B cell (primary cell): ENCODE data around the gene LGSN. TPM values are rescaled to one million over a fixed set of nuclear protein-coding genes. Genes with fewer than 3 reads are reported as not detected.
"Not testable (repeated sequence)": the region's sequence is repeated elsewhere in the genome, so short reads cannot be mapped to it uniquely, and the experiment has no call there.

Source experiments
- ATAC-seq: fragments of 200-7000 bp; cut with Tn5 transposase; one replicate; pipeline ENCODE4 v1.10.0; 2021; ENCODE audit warnings: low read depth, mild to moderate bottlenecking, moderate number of reproducible peaks, moderate library complexity
- CTCF ChIA-PET: fragments of 350-600 bp; sonication (Branson Sonifier 250); formaldehyde crosslinking; loops from one replicate; lab custom pipeline; 2021; ENCODE audit warnings: antibody characterized with exemption, inconsistent platforms; lab: Charles Lee
- POLR2A ChIA-PET: fragments of 350-600 bp; sonication (Branson Sonifier 250); formaldehyde crosslinking; loops from one replicate; lab custom pipeline; 2021; ENCODE audit warnings: antibody characterized with exemption; lab: Charles Lee
- DNase-seq: peaks from one replicate; pipeline ENCODE4 v3.0.0; 2013
- H2AFZ ChIP-seq: 2 replicates; pipeline ENCODE4 v1.6.1; 2012; ENCODE audit warnings: mild to moderate bottlenecking, low read depth, low read length; ENCODE audit not compliant: insufficient read depth, poor library complexity, severe bottlenecking
- H3K27ac ChIP-seq, 2 donors: 1 replicate in 1 of 2; 2 replicates in 1 of 2; pipeline ENCODE4 v1.5.1; 2012 to 2013; ENCODE audit warnings: low read length in 2 of 2, mild to moderate bottlenecking in 2 of 2, moderate library complexity in 1 of 2
- H3K27me3 ChIP-seq, 4 experiments: fragments of 200-600 bp in 1 of 4; sonication (generic) in 1 of 4; replicated peaks in 1 of 4; 1 replicate in 2 of 4; 2 replicates in 2 of 4; pipeline versions ENCODE4 v1.6.1 to v1.7.0; 2013 to 2016; ENCODE audit warnings: low read length in 3 of 4, mild to moderate bottlenecking in 2 of 4, mixed read lengths in 1 of 4, moderate library complexity in 1 of 4; ENCODE audit not compliant: insufficient read depth in 4 of 4, control insufficient read depth in 3 of 4; ENCODE audit errors: control extremely low read depth in 1 of 4
- H3K36me3 ChIP-seq, 2 experiments: replicated peaks in 1 of 2; 1 replicate in 1 of 2; 2 replicates in 1 of 2; pipeline versions ENCODE4 v1.6.1 to v1.7.1; 2013; ENCODE audit warnings: low read length in 1 of 2; ENCODE audit not compliant: insufficient read depth in 2 of 2, control insufficient read depth in 1 of 2; ENCODE audit errors: control extremely low read depth in 1 of 2, extremely low read depth in 1 of 2
- H3K4me1 ChIP-seq, 2 donors: fragments of 200-600 bp in 1 of 2; sonication (generic) in 1 of 2; 1 replicate in 1 of 2; 2 replicates in 1 of 2; pipeline versions ENCODE4 v1.5.1 to v1.6.1; 2013 to 2017; ENCODE audit warnings: low read length in 2 of 2; ENCODE audit not compliant: control insufficient read depth in 2 of 2, insufficient read depth in 2 of 2
- H3K4me2 ChIP-seq: replicated peaks from 2 replicates; pipeline ENCODE3; 2012; ENCODE audit warnings: mild to moderate bottlenecking, low read depth, low read length; ENCODE audit not compliant: poor library complexity, severe bottlenecking
- H3K4me3 ChIP-seq, 5 experiments: fragments of 200-600 bp in 1 of 5; sonication (generic) in 1 of 5; 1 replicate in 3 of 5; 2 replicates in 2 of 5; pipeline versions ENCODE4 v1.5.1 to v1.7.0; 2011 to 2016; ENCODE audit warnings: low read length in 4 of 5, mild to moderate bottlenecking in 4 of 5, low read depth in 2 of 5, control low read depth in 1 of 5, moderate library complexity in 1 of 5; ENCODE audit not compliant: insufficient read depth in 1 of 5; ENCODE audit errors: control extremely low read depth in 1 of 5, extremely low read depth in 1 of 5
- H3K79me2 ChIP-seq: fragments of 200-600 bp; sonication (generic); one replicate; pipeline ENCODE4 v1.6.0; 2016; ENCODE audit warnings: low read length; ENCODE audit not compliant: control insufficient read depth, insufficient read depth
- H3K9ac ChIP-seq: fragments of 200-600 bp; sonication (generic); 2 replicates; pipeline ENCODE4 v1.6.1; 2017; ENCODE audit warnings: mild to moderate bottlenecking, low read length, moderate library complexity
- H3K9me3 ChIP-seq, 3 donors: one replicate each; pipeline versions ENCODE4 v1.6.1 to v1.7.1; 2013; ENCODE audit warnings: low read length in 2 of 3; ENCODE audit not compliant: control insufficient read depth in 2 of 3, insufficient read depth in 1 of 3; ENCODE audit errors: control extremely low read depth in 1 of 3
- H4K20me1 ChIP-seq: 2 replicates; pipeline ENCODE4 v1.6.0; 2012; ENCODE audit warnings: mild to moderate bottlenecking, low read length; ENCODE audit not compliant: insufficient read depth, control insufficient read depth, poor library complexity, severe bottlenecking
- H3K27ac Mint-ChIP-seq: one replicate; pipeline ENCODE4 v1.8.0; 2021; ENCODE audit warnings: mixed read lengths
- H3K27me3 Mint-ChIP-seq: one replicate; pipeline ENCODE4 v1.8.0; 2021; ENCODE audit warnings: mixed read lengths
- H3K4me1 Mint-ChIP-seq: one replicate; pipeline ENCODE4 v1.8.0; 2021; ENCODE audit warnings: mixed read lengths
- H3K4me3 Mint-ChIP-seq: one replicate; pipeline ENCODE4 v1.8.0; 2021; ENCODE audit warnings: mixed read lengths
- H3K9me3 Mint-ChIP-seq: one replicate; pipeline ENCODE4 v1.8.0; 2022; ENCODE audit warnings: mixed read lengths; ENCODE audit not compliant: insufficient read depth
- EZH2 ChIP-seq: IDR thresholded peaks from 2 replicates; pipeline ENCODE4 v1.6.1; 2012; ENCODE audit warnings: borderline replicate concordance, low read depth, mild to moderate bottlenecking, moderate library complexity, low read length; ENCODE audit not compliant: insufficient read depth, poor library complexity, severe bottlenecking
- WGBS: methylation state at CpG from one replicate; pipeline ENCODE4 v1.1.5; 2013; ENCODE audit warnings: missing lambda C conversion rate; ENCODE audit not compliant: insufficient coverage; 5-methylcytosine and 5-hydroxymethylcytosine counted together
- intact Hi-C: fragments of 100-400 bp; cut with micrococcal nuclease; formaldehyde crosslinking; loops from one replicate; pipeline ENCODE4 v1.10.0; 2022
- polyA plus RNA-seq: library from polyadenylated mRNA; depleted of rRNA; stranded (reverse); fragments of >200 nt; gene quantifications from 2 replicates; pipeline ENCODE4 v1.2.3, GENCODE V29; 2012
- total RNA-seq, 2 donors: library from RNA; stranded (reverse); fragments of 120-200 nt in 1 of 2; gene quantifications; 1 replicate in 1 of 2; 2 replicates in 1 of 2; pipeline versions ENCODE4 v1.2.3 to v1.2.4, GENCODE V29; 2013 to 2022
- TF ChIP-seq, protein P1 (sequence below): fragments of 200-600 bp; IDR thresholded peaks from one replicate; pipeline ENCODE4 v1.8.0; 2022; ENCODE audit warnings: antibody characterized with exemption, mild to moderate bottlenecking

Gene LGSN
- total and polyA plus RNA-seq, 2 donors (not counting 1 experiment from before 2014, with no cell fraction given) = not detected

DNA sequence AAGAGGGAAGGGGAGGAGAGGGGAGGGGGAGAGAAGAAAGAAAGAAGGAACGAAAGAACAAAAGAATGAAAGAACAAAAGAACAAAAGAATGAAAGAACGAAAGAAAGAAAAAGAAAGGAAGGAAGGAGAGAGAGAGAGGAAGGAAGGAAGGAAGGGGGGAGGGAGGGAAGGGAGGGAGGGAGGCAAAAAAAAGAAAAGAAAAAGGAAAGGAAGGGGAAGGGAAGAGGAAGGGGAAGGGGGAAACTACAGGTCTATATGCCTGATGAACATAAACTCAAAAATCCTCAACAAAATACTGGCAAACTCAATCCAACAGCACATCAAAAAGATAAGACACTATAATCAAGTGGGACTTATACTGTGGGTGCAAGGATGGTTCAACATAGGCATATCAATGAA, 13.7 kb upstream of the LGSN start:
- Histone ChIP-seq H3K27me3 (no peaks in the 10 kb centered on the region), H2AFZ (no peak overlapping the region), H3K27ac (no peak overlapping the region), H3K79me2 (no peaks in the 10 kb centered on the region), H3K4me1 (no peaks in the 10 kb centered on the region), H4K20me1 (no peaks in the 10 kb centered on the region), H3K4me2 (no peak overlapping the region), H3K36me3 (no peaks in the 10 kb centered on the region), H3K9me3 (peaks cover 0 to 3% (median 0%) of the 10 kb centered on the region in 3 donors), H3K4me3 (no peak overlapping the region), H3K9ac (no peak overlapping the region)
- no peaks in the 10 kb centered on the region for H3K4me1 Mint-ChIP-seq
- no peak overlapping the region for H3K4me3 Mint-ChIP-seq
- CTCF ChIA-PET = no interaction called here
- peaks cover 7% of the 10 kb centered on the region for H3K27me3 Mint-ChIP-seq
- no peaks in the 10 kb centered on the region for H3K9me3 Mint-ChIP-seq
- DNase-seq (no peak), ATAC-seq (no peak)
- intact Hi-C loops = no loop called here
- no peak overlapping the region for H3K27ac Mint-ChIP-seq
- POLR2A ChIA-PET = no interaction called here
- no peak for TF ChIP-seq EZH2
- TF ChIP-seq, protein P1, sequence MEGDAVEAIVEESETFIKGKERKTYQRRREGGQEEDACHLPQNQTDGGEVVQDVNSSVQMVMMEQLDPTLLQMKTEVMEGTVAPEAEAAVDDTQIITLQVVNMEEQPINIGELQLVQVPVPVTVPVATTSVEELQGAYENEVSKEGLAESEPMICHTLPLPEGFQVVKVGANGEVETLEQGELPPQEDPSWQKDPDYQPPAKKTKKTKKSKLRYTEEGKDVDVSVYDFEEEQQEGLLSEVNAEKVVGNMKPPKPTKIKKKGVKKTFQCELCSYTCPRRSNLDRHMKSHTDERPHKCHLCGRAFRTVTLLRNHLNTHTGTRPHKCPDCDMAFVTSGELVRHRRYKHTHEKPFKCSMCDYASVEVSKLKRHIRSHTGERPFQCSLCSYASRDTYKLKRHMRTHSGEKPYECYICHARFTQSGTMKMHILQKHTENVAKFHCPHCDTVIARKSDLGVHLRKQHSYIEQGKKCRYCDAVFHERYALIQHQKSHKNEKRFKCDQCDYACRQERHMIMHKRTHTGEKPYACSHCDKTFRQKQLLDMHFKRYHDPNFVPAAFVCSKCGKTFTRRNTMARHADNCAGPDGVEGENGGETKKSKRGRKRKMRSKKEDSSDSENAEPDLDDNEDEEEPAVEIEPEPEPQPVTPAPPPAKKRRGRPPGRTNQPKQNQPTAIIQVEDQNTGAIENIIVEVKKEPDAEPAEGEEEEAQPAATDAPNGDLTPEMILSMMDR = no peak
- WGBS = 85% methylated on average over 2 of the region's 2 CpGs

DNA sequence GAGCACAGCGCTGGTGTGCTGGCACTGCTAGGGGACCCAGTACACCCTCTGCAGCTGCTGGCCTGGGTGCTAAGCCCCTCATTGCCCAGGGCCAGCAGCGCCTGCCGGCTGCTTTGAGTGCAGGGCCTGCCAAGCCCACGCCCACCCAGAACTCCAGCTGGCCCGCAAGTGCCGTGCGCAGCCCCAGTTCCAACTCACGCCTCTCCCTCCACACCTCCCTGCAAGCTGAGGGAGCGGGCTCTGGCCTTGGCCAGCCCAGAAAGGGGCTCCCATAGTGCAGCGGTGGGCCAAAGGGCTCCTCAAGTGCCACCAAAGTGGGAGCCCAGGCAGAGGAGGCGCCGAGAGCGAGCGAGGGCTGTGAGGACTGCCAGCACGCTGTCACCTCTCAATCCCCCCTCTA, 6.8 kb upstream of the LGSN start:
- H3K4me2 ChIP-seq, DNase-seq, H3K79me2 ChIP-seq, H3K4me1 Mint-ChIP-seq, H4K20me1 ChIP-seq, H3K4me1 ChIP-seq, H3K27me3 ChIP-seq, H3K9ac ChIP-seq, CTCF ChIA-PET, H3K27me3 Mint-ChIP-seq, POLR2A ChIA-PET, H2AFZ ChIP-seq, H3K9me3 Mint-ChIP-seq, H3K36me3 ChIP-seq, H3K4me3 Mint-ChIP-seq, H3K27ac Mint-ChIP-seq, ATAC-seq, H3K9me3 ChIP-seq, H3K27ac ChIP-seq, H3K4me3 ChIP-seq, intact Hi-C loops: not testable (repeated sequence)
- WGBS = 98% methylated on average over 10 of the region's 15 CpGs
